GM04504 (cell line): ENCODE results near the gene CMTM3.
"Not testable (repeated sequence)": the region's sequence is repeated elsewhere in the genome, so short reads cannot be mapped to it uniquely, and the experiment has no call there.

ENCODE experiments used
- DNase-seq: peaks from one replicate; pipeline ENCODE4 v3.0.0-alpha.2; 2012; ENCODE audit warnings: low read depth

CMTM3 gene

GRCh38 chr16:66604376-66605176, at the start of gene CMTM3:
CMTM3 (plus strand) TSS chr16:66604704; CDS start chr16:66604806, 102 bp downstream.
- DNase-seq, result no peak

GRCh38 chr16:66560107-66560506, 44.4 kb upstream of the CMTM3 start:
- no peak for DNase-seq

GRCh38 chr16:66561381-66562080, 43.0 kb upstream of the CMTM3 start:
- DNase-seq, result no peak

GRCh38 chr16:66562409-66562808, 42.1 kb upstream of the CMTM3 start:
- DNase-seq, result no peak

- DNase-seq, result no peak
Observed at GRCh38 chr16:66562986-66563385, 41.5 kb upstream of the CMTM3 start.

- no peak for DNase-seq
Observed at GRCh38 chr16:66563574-66564334, 40.8 kb upstream of the CMTM3 start.

GRCh38 chr16:66566051-66566901, 38.2 kb upstream of the CMTM3 start, which contains the start of gene CMTM1:
CMTM1 (plus strand) TSS chr16:66566439; CDS start chr16:66566514, 75 bp downstream.
- DNase-seq, result no peak

- DNase-seq, result not testable (repeated sequence)
Observed at GRCh38 chr16:66567270-66567669, 37.2 kb upstream of the CMTM3 start.

GRCh38 chr16:66568355-66568754, 36.1 kb upstream of the CMTM3 start:
- no peak for DNase-seq

GRCh38 chr16:66569131-66569530, 35.4 kb upstream of the CMTM3 start:
- no peak for DNase-seq

- no peak for DNase-seq
Observed at GRCh38 chr16:66569827-66570405, 34.6 kb upstream of the CMTM3 start.

GRCh38 chr16:66572356-66572755, 32.1 kb upstream of the CMTM3 start:
- DNase-seq, result no peak

GRCh38 chr16:66574081-66574480, 30.4 kb upstream of the CMTM3 start:
- no peak for DNase-seq

GRCh38 chr16:66574531-66574930, 30.0 kb upstream of the CMTM3 start:
- no peak for DNase-seq

GRCh38 chr16:66575060-66575459, 29.4 kb upstream of the CMTM3 start:
- no peak for DNase-seq

GRCh38 chr16:66576296-66576695, 28.2 kb upstream of the CMTM3 start:
- DNase-seq, result no peak

GRCh38 chr16:66578651-66579531, 25.6 kb upstream of the CMTM3 start, which contains the start of gene CMTM2:
CMTM2 (plus strand) TSS chr16:66579463; CDS start chr16:66579608, 145 bp downstream.
- DNase-seq, result no peak

GRCh38 chr16:66580605-66581209, 23.8 kb upstream of the CMTM3 start:
- peak; percentile 38 for DNase-seq

GRCh38 chr16:66581246-66581952, 23.1 kb upstream of the CMTM3 start:
- DNase-seq, result no peak
